ENCODE data around the gene ERAL1. TPM values are rescaled to one million over a fixed set of nuclear protein-coding genes. Genes with fewer than 3 reads are reported as not detected.

Gene ERAL1
- polyA plus RNA-seq (2013, experiment 1 of 2), result 61.7 TPM
- 65.8 TPM for polyA plus RNA-seq (2013, experiment 2 of 2)

- Histone ChIP-seq H3K27ac (ENCODE audit: low read depth, low read length) (peak within 1 kb of the TSS; percentile 63; the same call in 1 of the 2 replicates), H3K36me3 (ENCODE audit: insufficient read depth, low read length) (peaks cover 26% of the 10 kb centered on the region), H3K9ac (ENCODE audit: low read depth, low read length) (peak within 1 kb of the TSS; percentile 79), H3K4me3 (ENCODE audit: low read length) (peak within 1 kb of the TSS; percentile 74), H3K9me3 (ENCODE audit: insufficient read depth, low read depth, low read length) (no peaks in the 10 kb centered on the region), H3K4me1 (ENCODE audit: insufficient read depth, low read length) (no peaks in the 10 kb centered on the region), H3K27me3 (ENCODE audit: insufficient read depth, low read length) (no peaks in the 10 kb centered on the region)
- WGBS, result 1% methylated on average over 42 of the region's 42 CpGs
These were observed at the start of gene ERAL1 for GRCh38 chr17:28854457-28855335. Gene ERAL1 (plus strand): TSS chr17:28855016. CDS start chr17:28855035, 19 bp downstream.

GRCh38 chr17:28807925-28808634 lies 46.7 kb upstream of the ERAL1 start:
- Histone ChIP-seq H3K9ac (ENCODE audit: low read depth, low read length) (peak overlapping the region; percentile 69), H3K27ac (ENCODE audit: low read depth, low read length) (peak overlapping the region; percentile 96), H3K4me1 (ENCODE audit: insufficient read depth, low read length) (peaks cover 29% of the 10 kb centered on the region), H3K4me3 (ENCODE audit: low read length) (peak overlapping the region; percentile 41), H3K9me3 (ENCODE audit: insufficient read depth, low read depth, low read length) (no peaks in the 10 kb centered on the region), H3K27me3 (ENCODE audit: insufficient read depth, low read length) (no peaks in the 10 kb centered on the region), H3K36me3 (ENCODE audit: insufficient read depth, low read length) (peaks cover 34% of the 10 kb centered on the region)
- WGBS, result 30% methylated on average over 2 of the region's 2 CpGs

DNA sequence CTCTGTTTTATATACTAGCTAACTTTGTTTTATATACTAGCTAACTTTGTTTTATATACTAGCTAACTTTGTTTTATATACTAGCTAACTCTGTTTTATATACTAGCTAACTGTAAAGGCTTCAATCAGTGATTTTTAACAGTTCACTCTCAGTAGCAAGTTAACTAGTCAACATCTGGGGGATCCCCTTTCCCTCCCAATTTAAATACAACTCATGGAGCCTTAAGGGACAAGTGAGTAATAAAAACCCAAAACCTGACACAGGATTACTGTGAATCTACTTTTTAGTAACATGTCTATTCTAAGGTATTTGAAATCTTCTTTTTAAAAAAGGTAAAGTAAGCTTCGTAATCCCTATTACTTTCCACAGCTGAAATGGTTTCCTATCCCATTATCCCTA lies 44.4 kb upstream of the ERAL1 start:
- 83% methylated on average over 1 of the region's 1 CpG for WGBS
- H3K27ac ChIP-seq (ENCODE audit: low read depth, low read length), result no peak overlapping the region
- no peaks in the 10 kb centered on the region for H3K9me3 ChIP-seq (ENCODE audit: insufficient read depth, low read depth, low read length)
- H3K4me3 ChIP-seq (ENCODE audit: low read length), result peak overlapping the region; percentile 82
- H3K9ac ChIP-seq (ENCODE audit: low read depth, low read length), result no peak overlapping the region; the same call in 1 of the 2 replicates
- H3K36me3 ChIP-seq (ENCODE audit: insufficient read depth, low read length), result peaks cover 14% of the 10 kb centered on the region
- H3K4me1 ChIP-seq (ENCODE audit: insufficient read depth, low read length), result peaks cover 30% of the 10 kb centered on the region
- H3K27me3 ChIP-seq (ENCODE audit: insufficient read depth, low read length), result no peaks in the 10 kb centered on the region

DNA sequence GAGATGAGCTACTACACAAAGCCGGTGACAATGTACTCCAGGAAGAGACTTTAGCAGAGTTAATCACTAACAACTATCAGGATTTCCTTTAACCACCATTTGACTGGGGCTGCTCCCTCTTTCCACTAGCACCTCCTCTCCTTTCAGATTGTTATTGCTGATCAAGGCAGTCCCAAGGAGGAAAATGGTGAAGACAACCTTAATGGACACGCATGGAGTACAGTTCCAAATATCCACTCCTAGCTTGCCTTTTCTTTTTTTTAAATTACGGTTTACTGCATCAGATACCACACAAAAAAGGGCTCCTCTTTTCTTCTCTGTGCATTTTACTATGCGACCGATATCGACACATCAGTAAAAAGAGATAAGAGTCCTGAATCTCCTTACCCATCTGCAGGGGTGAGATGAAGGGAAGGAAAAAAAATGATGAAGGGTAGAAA lies 43.1 kb upstream of the ERAL1 start:
- Histone ChIP-seq H3K4me1 (ENCODE audit: insufficient read depth, low read length) (peaks cover 30% of the 10 kb centered on the region), H3K36me3 (ENCODE audit: insufficient read depth, low read length) (peaks cover 2% of the 10 kb centered on the region), H3K9me3 (ENCODE audit: insufficient read depth, low read depth, low read length) (no peaks in the 10 kb centered on the region), H3K27ac (ENCODE audit: low read depth, low read length) (peak overlapping the region; percentile 89), H3K4me3 (ENCODE audit: low read length) (peak overlapping the region; percentile 82), H3K27me3 (ENCODE audit: insufficient read depth, low read length) (no peaks in the 10 kb centered on the region), H3K9ac (ENCODE audit: low read depth, low read length) (peak overlapping the region; percentile 75)
- WGBS, result 3% methylated on average over 4 of the region's 6 CpGs

- H3K9ac ChIP-seq (ENCODE audit: low read depth, low read length), result peak overlapping the region; percentile 81
- H3K4me3 ChIP-seq (ENCODE audit: low read length), result peak overlapping the region; percentile 82
- H3K9me3 ChIP-seq (ENCODE audit: insufficient read depth, low read depth, low read length), result no peaks in the 10 kb centered on the region
- H3K27me3 ChIP-seq (ENCODE audit: insufficient read depth, low read length), result no peaks in the 10 kb centered on the region
- under 1% methylated on average over 47 of the region's 47 CpGs for WGBS
- peak overlapping the region; percentile 89 for H3K27ac ChIP-seq (ENCODE audit: low read depth, low read length)
- peaks cover 30% of the 10 kb centered on the region for H3K4me1 ChIP-seq (ENCODE audit: insufficient read depth, low read length)
- H3K36me3 ChIP-seq (ENCODE audit: insufficient read depth, low read length), result no peaks in the 10 kb centered on the region
These were observed 42.6 kb upstream of the ERAL1 start for GRCh38 chr17:28812091-28812747.

DNA sequence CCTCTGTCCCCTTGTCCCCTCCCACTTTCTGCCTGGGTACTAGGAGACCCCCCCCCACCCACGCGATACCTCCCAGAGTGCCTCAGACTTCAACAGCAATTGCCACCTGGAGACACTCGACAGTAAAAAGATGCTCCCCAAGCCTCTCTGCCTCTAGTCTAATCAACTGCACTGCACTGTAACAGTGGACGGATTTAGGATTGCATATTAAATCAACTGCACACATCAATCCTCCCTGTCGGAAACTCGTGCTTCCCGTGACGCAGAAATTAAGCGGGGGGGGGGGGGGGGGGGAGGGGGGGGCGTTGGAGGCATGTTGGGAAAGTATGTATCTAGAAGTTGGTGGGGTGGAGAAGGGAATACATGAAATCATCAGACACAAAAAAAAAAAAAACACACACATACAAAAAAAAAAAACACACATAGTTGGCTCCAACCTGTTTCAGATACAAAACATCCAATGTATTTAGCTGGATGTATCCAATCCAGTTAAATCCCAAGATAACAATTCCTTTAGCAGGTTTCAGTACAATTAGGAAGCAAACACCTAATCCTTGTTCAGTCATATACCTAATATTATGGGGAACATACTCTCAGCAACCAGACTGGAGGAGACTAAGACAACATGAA lies 42.0 kb upstream of the ERAL1 start:
- Histone ChIP-seq H3K9me3 (ENCODE audit: insufficient read depth, low read depth, low read length) (no peaks in the 10 kb centered on the region), H3K27me3 (ENCODE audit: insufficient read depth, low read length) (no peaks in the 10 kb centered on the region), H3K4me1 (ENCODE audit: insufficient read depth, low read length) (peaks cover 25% of the 10 kb centered on the region), H3K9ac (ENCODE audit: low read depth, low read length) (peak overlapping the region; percentile 81), H3K36me3 (ENCODE audit: insufficient read depth, low read length) (no peaks in the 10 kb centered on the region), H3K27ac (ENCODE audit: low read depth, low read length) (peak overlapping the region; percentile 86), H3K4me3 (ENCODE audit: low read length) (peak overlapping the region; percentile 82)
- 0% methylated on average over 4 of the region's 10 CpGs for WGBS

- Histone ChIP-seq H3K27ac (ENCODE audit: low read depth, low read length) (no peak overlapping the region), H3K9ac (ENCODE audit: low read depth, low read length) (no peak overlapping the region), H3K4me1 (ENCODE audit: insufficient read depth, low read length) (peaks cover 8% of the 10 kb centered on the region; the same call in 1 of the 2 replicates)
These were observed 38.3 kb upstream of the ERAL1 start for GRCh38 chr17:28816540-28816939.

DNA sequence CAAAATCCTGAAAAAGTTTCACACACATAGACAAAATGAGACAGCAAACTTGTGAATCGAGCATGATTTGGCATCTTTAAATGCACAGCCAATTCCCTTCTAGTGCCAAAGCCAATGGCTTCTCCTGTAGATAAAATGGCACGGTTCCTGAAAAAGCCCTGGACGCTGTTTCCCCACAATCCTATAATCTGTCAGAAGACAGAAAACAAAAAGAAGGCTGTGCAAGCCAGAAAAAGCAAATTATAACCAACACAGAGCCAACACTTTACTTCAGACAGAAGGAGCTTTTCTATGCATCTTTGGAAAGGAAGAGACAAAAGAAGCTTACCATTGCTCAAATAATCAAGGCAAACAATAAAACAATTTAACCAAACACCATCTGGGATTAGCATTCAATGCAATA lies 36.0 kb upstream of the ERAL1 start:
- peaks cover 5% of the 10 kb centered on the region; the same call in 1 of the 2 replicates for H3K4me1 ChIP-seq (ENCODE audit: insufficient read depth, low read length)
- peaks cover 2% of the 10 kb centered on the region; the same call in 1 of the 2 replicates for H3K36me3 ChIP-seq (ENCODE audit: insufficient read depth, low read length)
- H3K9me3 ChIP-seq (ENCODE audit: insufficient read depth, low read depth, low read length), result no peaks in the 10 kb centered on the region
- H3K27ac ChIP-seq (ENCODE audit: low read depth, low read length), result no peak overlapping the region
- H3K27me3 ChIP-seq (ENCODE audit: insufficient read depth, low read length), result no peaks in the 10 kb centered on the region
- H3K9ac ChIP-seq (ENCODE audit: low read depth, low read length), result no peak overlapping the region
- no peak overlapping the region for H3K4me3 ChIP-seq (ENCODE audit: low read length)
- 94% methylated on average over 3 of the region's 3 CpGs for WGBS

More at GRCh38 chr17:28816540-28816939, 38.3 kb upstream of the ERAL1 start:
- Histone ChIP-seq H3K27me3 (ENCODE audit: insufficient read depth, low read length) (no peaks in the 10 kb centered on the region), H3K9me3 (ENCODE audit: insufficient read depth, low read depth, low read length) (no peaks in the 10 kb centered on the region), H3K4me3 (ENCODE audit: low read length) (no peak overlapping the region), H3K36me3 (ENCODE audit: insufficient read depth, low read length) (no peaks in the 10 kb centered on the region; the same call in 1 of the 2 replicates)
- 92% methylated on average over 4 of the region's 4 CpGs for WGBS

DNA sequence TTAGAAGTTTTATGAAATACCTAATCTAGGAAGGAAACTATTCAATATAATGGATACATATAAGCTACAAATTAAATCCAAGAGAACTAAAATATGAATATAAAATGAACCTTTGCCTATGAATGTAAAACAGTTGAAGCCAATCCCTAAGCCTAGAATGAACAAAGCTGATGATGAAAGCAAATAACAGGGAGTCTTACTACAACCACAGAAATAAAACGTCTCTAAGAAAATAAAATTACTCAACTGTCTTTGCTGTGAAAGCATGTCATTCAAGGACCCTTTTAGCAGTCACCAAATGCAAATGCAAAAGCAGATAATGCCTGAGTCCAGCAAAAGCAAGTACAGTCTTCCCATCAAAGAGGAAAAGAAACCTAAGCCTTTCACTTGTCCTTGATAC lies 35.2 kb upstream of the ERAL1 start:
- WGBS, result 84% methylated on average over 1 of the region's 1 CpG
- H3K27ac ChIP-seq (ENCODE audit: low read depth, low read length), result no peak overlapping the region

DNA sequence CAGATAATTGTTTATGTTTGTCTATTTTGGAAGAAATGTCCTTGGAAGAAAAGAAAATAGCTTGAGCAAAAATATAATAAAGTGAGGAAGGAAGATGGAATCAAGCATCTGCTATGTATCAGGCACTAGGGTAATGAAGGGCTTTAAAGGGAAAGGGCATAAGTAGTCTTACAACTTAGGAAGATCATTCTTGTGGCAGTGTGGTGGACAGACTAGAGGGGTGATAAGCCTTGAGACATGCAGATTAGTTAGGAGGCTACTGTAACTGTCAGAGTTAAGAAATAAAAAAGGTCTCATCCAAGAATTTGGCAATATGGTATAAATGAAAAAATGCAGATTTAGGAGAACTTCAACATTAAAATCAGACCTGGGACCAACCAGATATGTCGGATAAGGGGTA lies 27.1 kb upstream of the ERAL1 start:
- Histone ChIP-seq H3K4me3 (ENCODE audit: low read length) (no peak overlapping the region), H3K27me3 (ENCODE audit: insufficient read depth, low read length) (no peaks in the 10 kb centered on the region), H3K9ac (ENCODE audit: low read depth, low read length) (no peak overlapping the region), H3K4me1 (ENCODE audit: insufficient read depth, low read length) (no peaks in the 10 kb centered on the region), H3K9me3 (ENCODE audit: insufficient read depth, low read depth, low read length) (no peaks in the 10 kb centered on the region), H3K27ac (ENCODE audit: low read depth, low read length) (no peak overlapping the region), H3K36me3 (ENCODE audit: insufficient read depth, low read length) (peaks cover 6% of the 10 kb centered on the region; the same call in 1 of the 2 replicates)
- no CpG with 5 or more reads among the region's 1 CpG for WGBS

More for the DNA sequence above, 35.2 kb upstream of the ERAL1 start:
- Histone ChIP-seq H3K9ac (ENCODE audit: low read depth, low read length) (no peak overlapping the region), H3K4me3 (ENCODE audit: low read length) (no peak overlapping the region), H3K27me3 (ENCODE audit: insufficient read depth, low read length) (no peaks in the 10 kb centered on the region), H3K9me3 (ENCODE audit: insufficient read depth, low read depth, low read length) (no peaks in the 10 kb centered on the region), H3K4me1 (ENCODE audit: insufficient read depth, low read length) (peaks cover 5% of the 10 kb centered on the region; the same call in 1 of the 2 replicates), H3K36me3 (ENCODE audit: insufficient read depth, low read length) (peaks cover 2% of the 10 kb centered on the region; the same call in 1 of the 2 replicates)

Data from HUES64 (cell line).